ENCODE results near the gene PROCA1.

GRCh38 chr17:28747801-28748750, 36.4 kb upstream of the PROCA1 start:
- TF ChIP-seq YY1 (IDR thresholded peaks at IDR 0.05; ENCODE audit: insufficient read depth, insufficient read length) (no peak), ZNF274 (IDR thresholded peaks at IDR 0.05; ENCODE audit: low read depth, low read length) (no peak)

Data from NT2/D1 (cell line).